Measurements from ENCODE around the gene HFE.

DNA sequence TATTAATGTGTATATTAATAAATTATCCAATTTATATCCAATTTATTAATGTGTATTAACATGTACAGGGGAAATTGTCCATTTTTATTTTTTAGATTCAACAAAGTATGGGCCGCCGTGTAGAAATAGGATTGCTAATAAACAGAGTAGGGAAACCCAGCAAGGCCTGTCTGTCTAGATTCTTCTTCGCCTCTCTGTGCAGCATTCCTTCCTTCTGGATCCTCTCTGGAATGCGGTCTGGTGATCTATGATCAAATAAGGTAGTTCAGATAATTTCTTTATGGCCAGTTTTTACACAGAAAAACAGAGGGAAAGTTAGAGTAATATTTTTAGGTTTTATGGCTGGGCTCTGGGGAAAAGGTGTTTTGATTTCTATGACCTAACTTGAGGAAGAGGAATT, 19.9 kb upstream of the HFE start:
- TF ChIP-seq POLR2A (IDR thresholded peaks at IDR 0.05; ENCODE audit: low read depth, low read length) = no peak
- TF ChIP-seq SPI1 (IDR thresholded peaks at IDR 0.05; ENCODE audit: low read depth, low read length) = no peak

Measured in GM12891 (cell line).